Nephron (organoid): ENCODE measurements around the gene ANKRD7.

Source experiments
- H3K27ac Mint-ChIP-seq, 3 experiments: 2 replicates each; pipeline ENCODE4 v1.8.0; 2020; ENCODE audit warnings: mixed read lengths in 3 of 3, mild to moderate bottlenecking in 2 of 3, moderate library complexity in 1 of 3
- H3K27me3 Mint-ChIP-seq: 2 replicates; pipeline ENCODE4 v1.8.0; 2021; ENCODE audit warnings: low read depth, mild to moderate bottlenecking, moderate library complexity, mixed read lengths
- H3K36me3 Mint-ChIP-seq: 2 replicates; pipeline ENCODE4 v1.8.0; 2020; ENCODE audit warnings: low read depth, mixed read lengths
- H3K4me1 Mint-ChIP-seq: 2 replicates; pipeline ENCODE4 v1.8.0; 2020; ENCODE audit warnings: mixed read lengths
- H3K4me3 Mint-ChIP-seq, 3 experiments: 2 replicates each; pipeline ENCODE4 v1.8.0; 2020; ENCODE audit warnings: mild to moderate bottlenecking in 3 of 3, mixed read lengths in 3 of 3, moderate library complexity in 2 of 3
- H3K9me3 Mint-ChIP-seq: 2 replicates; pipeline ENCODE4 v1.8.0; 2020; ENCODE audit warnings: mixed read lengths
- TF ChIP-seq, protein P1 (sequence below), 3 experiments: fragments of 200-600 bp; sonication (generic); IDR thresholded peaks; one replicate each; pipeline ENCODE4 v1.5.0; 2021; ENCODE audit warnings: antibody characterized with exemption in 3 of 3; ENCODE audit not compliant: unreplicated experiment in 3 of 3

Gene ANKRD7

DNA sequence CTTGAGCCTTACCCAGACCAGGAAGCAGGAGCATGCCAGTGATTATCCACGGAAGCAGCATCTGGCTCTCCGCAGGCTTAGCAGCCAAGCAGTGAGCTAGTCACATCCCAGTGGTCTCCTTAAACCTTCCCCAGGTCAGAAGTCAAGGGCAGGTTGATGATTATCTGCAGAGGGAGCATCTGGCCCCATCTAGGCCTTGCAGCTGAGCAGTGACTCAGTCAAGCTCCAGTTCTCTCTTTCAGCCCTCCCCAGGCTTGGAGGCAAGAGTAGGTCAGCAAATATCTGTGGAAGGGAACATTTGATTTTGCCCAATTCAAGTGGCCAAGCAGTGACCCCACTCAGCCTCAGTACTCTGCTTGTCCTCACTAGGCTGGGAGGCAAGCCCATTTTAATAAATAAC lies 61.6 kb downstream of the ANKRD7 start:
- Mint-ChIP-seq H3K36me3 (peaks cover 4% of the 10 kb centered on the region), H3K27ac (no peak overlapping the region), H3K9me3 (peaks cover 10% of the 10 kb centered on the region), H3K27me3 (no peaks in the 10 kb centered on the region), H3K4me3 (no peak overlapping the region), H3K4me1 (no peaks in the 10 kb centered on the region)
- TF ChIP-seq, protein P1, sequence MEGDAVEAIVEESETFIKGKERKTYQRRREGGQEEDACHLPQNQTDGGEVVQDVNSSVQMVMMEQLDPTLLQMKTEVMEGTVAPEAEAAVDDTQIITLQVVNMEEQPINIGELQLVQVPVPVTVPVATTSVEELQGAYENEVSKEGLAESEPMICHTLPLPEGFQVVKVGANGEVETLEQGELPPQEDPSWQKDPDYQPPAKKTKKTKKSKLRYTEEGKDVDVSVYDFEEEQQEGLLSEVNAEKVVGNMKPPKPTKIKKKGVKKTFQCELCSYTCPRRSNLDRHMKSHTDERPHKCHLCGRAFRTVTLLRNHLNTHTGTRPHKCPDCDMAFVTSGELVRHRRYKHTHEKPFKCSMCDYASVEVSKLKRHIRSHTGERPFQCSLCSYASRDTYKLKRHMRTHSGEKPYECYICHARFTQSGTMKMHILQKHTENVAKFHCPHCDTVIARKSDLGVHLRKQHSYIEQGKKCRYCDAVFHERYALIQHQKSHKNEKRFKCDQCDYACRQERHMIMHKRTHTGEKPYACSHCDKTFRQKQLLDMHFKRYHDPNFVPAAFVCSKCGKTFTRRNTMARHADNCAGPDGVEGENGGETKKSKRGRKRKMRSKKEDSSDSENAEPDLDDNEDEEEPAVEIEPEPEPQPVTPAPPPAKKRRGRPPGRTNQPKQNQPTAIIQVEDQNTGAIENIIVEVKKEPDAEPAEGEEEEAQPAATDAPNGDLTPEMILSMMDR (IDR thresholded peaks at IDR 0.05; ENCODE audit: unreplicated experiment in 3 of 3) = no peak

DNA sequence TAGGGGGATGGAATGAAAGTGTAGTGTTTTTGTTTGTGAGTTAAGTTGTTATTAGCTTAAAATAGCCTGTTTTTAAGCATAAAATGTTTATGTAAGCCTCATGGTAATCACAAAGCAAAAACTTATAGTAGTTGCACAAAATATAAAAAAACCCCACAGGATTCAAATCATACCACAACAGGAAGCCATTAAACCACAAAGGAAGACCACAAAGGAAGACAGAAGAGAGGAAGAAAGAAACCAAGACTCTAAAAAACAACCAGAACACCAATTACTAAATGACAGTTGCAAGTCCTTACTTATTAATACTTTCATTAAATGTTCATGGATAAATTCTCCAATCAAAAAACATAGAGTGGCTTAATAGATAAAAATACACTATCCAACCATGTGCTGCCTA lies 63.6 kb downstream of the ANKRD7 start:
- H3K36me3 Mint-ChIP-seq = peaks cover 4% of the 10 kb centered on the region
- no peak overlapping the region for H3K4me3 Mint-ChIP-seq
- peaks cover 14% of the 10 kb centered on the region for H3K9me3 Mint-ChIP-seq
- H3K4me1 Mint-ChIP-seq = no peaks in the 10 kb centered on the region
- H3K27me3 Mint-ChIP-seq = no peaks in the 10 kb centered on the region
- no peak overlapping the region for H3K27ac Mint-ChIP-seq
- TF ChIP-seq, protein P1 (IDR thresholded peaks at IDR 0.05; ENCODE audit: unreplicated experiment in 3 of 3) = no peak

DNA sequence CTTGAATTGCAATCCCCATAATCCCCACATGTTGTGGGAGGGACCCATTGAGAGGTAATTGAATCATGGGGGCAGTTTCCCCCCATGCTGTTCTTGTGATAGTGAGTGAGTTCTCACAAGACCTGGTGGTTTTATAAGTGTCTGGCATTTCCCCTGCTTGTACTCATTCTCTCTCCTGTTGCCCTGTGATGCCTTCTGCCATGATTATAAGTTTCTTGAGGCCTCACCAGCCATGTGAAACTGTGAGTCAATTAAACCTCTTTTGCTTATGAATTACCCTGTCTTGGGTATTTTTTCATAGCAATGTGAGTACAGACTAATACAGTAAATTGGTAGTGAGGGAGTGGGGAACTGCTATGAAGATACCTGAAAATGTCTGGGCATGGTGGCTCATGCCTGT lies 65.0 kb downstream of the ANKRD7 start:
- Mint-ChIP-seq H3K4me3 (no peak overlapping the region), H3K36me3 (peaks cover 4% of the 10 kb centered on the region), H3K9me3 (peaks cover 14% of the 10 kb centered on the region), H3K27me3 (no peaks in the 10 kb centered on the region), H3K27ac (no peak overlapping the region), H3K4me1 (no peaks in the 10 kb centered on the region)
- TF ChIP-seq, protein P1 (IDR thresholded peaks at IDR 0.05; ENCODE audit: unreplicated experiment in 3 of 3) = no peak
